ENCODE results near the gene HIRIP3. TPM values are rescaled to one million over a fixed set of nuclear protein-coding genes. Genes with fewer than 3 reads are reported as not detected.
"Not testable (repeated sequence)": the region's sequence is repeated elsewhere in the genome, so short reads cannot be mapped to it uniquely, and the experiment has no call there.

Gene HIRIP3
- total RNA-seq, 1 donor from 2014 or later: 31.8 TPM

DNA sequence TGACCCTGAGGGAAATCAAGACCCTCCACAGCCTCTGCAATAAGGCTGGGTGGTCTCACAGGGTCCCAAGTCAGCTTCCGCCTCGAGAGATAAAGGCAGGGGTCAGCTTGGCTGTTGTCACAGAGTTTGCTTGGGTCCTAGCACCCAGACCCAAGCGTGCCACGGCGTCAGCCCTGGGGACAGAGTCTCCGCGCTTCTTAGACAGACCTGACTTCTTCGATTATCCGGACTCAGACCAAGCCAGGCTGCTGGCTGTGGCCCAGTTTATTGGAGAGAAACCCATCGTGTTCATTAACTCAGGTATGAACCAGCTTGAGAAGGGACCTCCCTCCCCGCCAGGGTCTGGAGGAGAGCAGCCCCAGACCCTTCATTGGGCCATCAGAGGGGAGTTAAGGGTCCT lies 28.2 kb upstream of the HIRIP3 start:
- no peak overlapping the region for H3K4me3 Mint-ChIP-seq
- H3K36me3 Mint-ChIP-seq (ENCODE audit: low read depth): no peaks in the 10 kb centered on the region
- no peak for DNase-seq (ENCODE audit: low read depth, low spot score)
- H3K9me3 Mint-ChIP-seq: no peaks in the 10 kb centered on the region
- TF ChIP-seq, protein P1, sequence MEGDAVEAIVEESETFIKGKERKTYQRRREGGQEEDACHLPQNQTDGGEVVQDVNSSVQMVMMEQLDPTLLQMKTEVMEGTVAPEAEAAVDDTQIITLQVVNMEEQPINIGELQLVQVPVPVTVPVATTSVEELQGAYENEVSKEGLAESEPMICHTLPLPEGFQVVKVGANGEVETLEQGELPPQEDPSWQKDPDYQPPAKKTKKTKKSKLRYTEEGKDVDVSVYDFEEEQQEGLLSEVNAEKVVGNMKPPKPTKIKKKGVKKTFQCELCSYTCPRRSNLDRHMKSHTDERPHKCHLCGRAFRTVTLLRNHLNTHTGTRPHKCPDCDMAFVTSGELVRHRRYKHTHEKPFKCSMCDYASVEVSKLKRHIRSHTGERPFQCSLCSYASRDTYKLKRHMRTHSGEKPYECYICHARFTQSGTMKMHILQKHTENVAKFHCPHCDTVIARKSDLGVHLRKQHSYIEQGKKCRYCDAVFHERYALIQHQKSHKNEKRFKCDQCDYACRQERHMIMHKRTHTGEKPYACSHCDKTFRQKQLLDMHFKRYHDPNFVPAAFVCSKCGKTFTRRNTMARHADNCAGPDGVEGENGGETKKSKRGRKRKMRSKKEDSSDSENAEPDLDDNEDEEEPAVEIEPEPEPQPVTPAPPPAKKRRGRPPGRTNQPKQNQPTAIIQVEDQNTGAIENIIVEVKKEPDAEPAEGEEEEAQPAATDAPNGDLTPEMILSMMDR (conservative IDR thresholded peaks at IDR 0.05): no peak
- H3K27me3 Mint-ChIP-seq (ENCODE audit: low read depth): peaks cover 16% of the 10 kb centered on the region
- peaks cover 10% of the 10 kb centered on the region for H3K4me1 Mint-ChIP-seq
- peak overlapping the region; percentile 19 for H3K27ac Mint-ChIP-seq (ENCODE audit: unreplicated experiment)

DNA sequence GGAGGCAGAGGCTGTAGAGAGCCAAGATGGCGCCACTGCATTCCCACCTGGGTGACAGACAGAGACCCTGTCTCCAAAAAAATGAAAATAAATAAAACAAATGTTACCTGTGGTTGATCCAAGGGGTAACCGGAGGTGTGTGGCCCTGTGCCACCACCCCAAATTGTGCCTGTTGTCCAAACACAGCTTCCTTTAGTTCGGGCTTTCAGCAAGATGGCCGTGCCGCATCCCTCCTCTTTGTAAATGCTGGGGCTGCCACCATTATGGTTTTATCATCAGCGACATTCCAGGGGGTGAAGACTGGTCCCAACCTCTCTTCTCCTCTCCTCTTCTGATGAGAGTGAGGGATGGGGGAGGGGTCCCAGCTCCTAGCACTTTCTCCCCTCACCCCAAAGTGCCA lies 27.5 kb upstream of the HIRIP3 start, which contains the start of gene C16orf92:
Gene C16orf92, plus strand, starts transcription at position 312 of the 400 bp plus-strand sequence. CDS start 143 bp downstream, outside the sequence.
- Mint-ChIP-seq H3K36me3 (ENCODE audit: low read depth) (no peaks in the 10 kb centered on the region), H3K9me3 (no peaks in the 10 kb centered on the region), H3K27ac (ENCODE audit: unreplicated experiment) (peak within 1 kb of the TSS; percentile 19), H3K4me3 (no peak within 1 kb of the TSS), H3K27me3 (ENCODE audit: low read depth) (peaks cover 13% of the 10 kb centered on the region), H3K4me1 (peaks cover 7% of the 10 kb centered on the region)
- TF ChIP-seq, protein P1 (conservative IDR thresholded peaks at IDR 0.05): no peak
- DNase-seq (ENCODE audit: low read depth, low spot score): no peak

DNA sequence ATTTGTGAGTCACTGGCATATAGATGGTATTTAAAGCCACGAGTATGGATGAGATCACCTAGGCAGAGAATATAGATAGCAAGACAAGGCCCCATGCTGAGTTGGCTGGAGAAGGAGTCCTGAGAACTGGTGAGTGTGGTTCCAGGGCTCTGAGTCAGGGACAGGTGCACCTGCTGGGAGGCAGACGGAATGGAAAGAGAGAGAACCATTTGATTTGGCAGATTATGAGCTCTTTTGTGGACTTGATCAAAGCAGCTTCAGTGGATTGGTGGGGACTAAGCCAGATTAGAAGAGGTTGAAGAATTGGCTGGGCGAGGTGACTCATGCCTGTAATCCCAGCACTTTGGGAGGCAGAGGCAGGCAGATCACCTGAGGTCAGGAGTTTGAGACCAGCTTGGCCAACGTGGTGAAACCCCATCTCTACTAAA lies 23.3 kb upstream of the HIRIP3 start:
- Mint-ChIP-seq H3K4me3 (peak overlapping the region; percentile 56), H3K9me3 (no peaks in the 10 kb centered on the region), H3K27me3 (ENCODE audit: low read depth) (peaks cover 4% of the 10 kb centered on the region), H3K36me3 (ENCODE audit: low read depth) (no peaks in the 10 kb centered on the region), H3K4me1 (peaks cover 5% of the 10 kb centered on the region), H3K27ac (ENCODE audit: unreplicated experiment) (no peak overlapping the region)
- DNase-seq (ENCODE audit: low read depth, low spot score): no peak
- TF ChIP-seq, protein P1 (conservative IDR thresholded peaks at IDR 0.05): no peak

DNA sequence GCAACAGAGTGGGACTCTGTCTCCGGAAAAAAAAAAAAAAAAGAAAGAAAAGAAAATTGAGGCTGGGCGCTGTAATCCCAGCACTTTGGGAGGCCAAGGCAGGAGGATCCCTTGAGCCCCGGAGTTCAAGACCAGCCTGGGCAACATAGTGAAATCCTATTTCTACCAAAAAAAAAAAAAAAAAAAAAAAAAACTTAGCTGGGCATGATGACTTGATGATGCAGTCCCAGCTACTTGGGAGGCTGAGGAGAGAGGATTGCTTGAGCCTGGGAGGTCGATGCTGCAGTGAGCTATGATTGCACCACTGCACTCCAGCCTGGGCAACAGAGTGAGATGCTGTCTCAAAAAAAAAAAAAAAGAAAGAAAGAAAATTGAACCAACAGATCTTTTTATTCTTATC lies 22.5 kb upstream of the HIRIP3 start:
- H3K27me3 Mint-ChIP-seq (ENCODE audit: low read depth); H3K9me3 Mint-ChIP-seq; H3K4me1 Mint-ChIP-seq; H3K36me3 Mint-ChIP-seq (ENCODE audit: low read depth); DNase-seq (ENCODE audit: low read depth, low spot score); H3K27ac Mint-ChIP-seq (ENCODE audit: unreplicated experiment); H3K4me3 Mint-ChIP-seq: not testable (repeated sequence)

DNA sequence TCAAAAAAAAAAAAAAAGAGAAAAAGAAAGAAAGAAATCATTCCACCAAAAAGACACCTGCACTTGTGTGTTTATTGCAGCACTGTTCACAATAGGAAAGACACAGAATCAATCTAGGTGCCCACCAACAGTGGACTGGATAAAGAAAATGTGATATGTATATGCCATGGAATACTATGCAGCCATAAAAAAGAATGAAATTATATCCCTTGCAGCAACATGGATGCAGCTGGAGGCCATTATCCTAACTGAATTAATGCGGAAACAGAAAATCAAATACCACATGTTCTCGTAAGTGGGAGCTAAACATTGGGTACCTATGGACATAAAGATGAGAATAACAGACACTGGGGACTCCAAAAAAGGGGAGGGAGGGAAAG lies 21.9 kb upstream of the HIRIP3 start:
- DNase-seq (ENCODE audit: low read depth, low spot score): no peak
- no peak overlapping the region for H3K4me3 Mint-ChIP-seq

DNA sequence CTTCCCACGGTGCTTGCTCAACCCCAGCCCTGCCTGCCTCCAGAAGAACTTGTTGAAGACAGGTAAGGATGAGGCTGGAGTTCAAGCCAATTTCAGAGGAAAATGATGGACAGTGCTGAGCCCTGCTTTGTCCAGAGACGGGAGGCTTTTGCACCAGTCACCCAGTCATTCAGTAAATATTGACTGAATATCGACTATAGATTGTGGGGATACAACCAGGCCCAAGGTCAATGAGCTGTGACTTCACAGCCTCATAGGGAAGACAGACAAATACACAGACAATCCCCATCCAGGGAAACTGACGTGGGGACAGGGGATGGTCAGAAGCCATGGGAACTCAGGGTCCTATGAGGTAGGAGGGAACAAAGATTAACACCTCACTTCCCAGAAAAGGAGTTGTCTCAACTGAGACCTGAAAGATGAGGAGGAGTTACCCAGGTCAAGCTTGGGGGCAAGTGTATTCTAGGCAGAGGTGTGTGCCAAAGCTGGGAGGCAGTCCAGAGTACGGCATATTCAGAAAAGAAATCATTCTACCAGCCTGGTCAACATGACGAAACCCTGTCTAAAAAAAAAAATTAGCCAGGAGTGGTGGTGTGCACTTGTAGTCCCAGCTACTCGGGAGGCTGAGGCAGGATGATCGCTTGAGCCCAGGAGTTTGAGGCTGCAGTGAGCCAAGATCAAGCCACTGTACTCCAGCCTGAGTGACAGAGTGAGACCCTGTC lies 21.3 kb upstream of the HIRIP3 start:
- DNase-seq (ENCODE audit: low read depth, low spot score): no peak
- Mint-ChIP-seq H3K9me3 (no peaks in the 10 kb centered on the region), H3K4me1 (peaks cover 9% of the 10 kb centered on the region), H3K36me3 (ENCODE audit: low read depth) (no peaks in the 10 kb centered on the region), H3K27ac (ENCODE audit: unreplicated experiment) (no peak overlapping the region), H3K27me3 (ENCODE audit: low read depth) (peaks cover 13% of the 10 kb centered on the region), H3K4me3 (no peak overlapping the region)
- TF ChIP-seq, protein P1 (conservative IDR thresholded peaks at IDR 0.05): no peak

More for the DNA sequence above, 21.9 kb upstream of the HIRIP3 start:
- Mint-ChIP-seq H3K36me3 (ENCODE audit: low read depth) (no peaks in the 10 kb centered on the region), H3K27ac (ENCODE audit: unreplicated experiment) (no peak overlapping the region), H3K27me3 (ENCODE audit: low read depth) (peaks cover 8% of the 10 kb centered on the region), H3K9me3 (no peaks in the 10 kb centered on the region), H3K4me1 (peaks cover 5% of the 10 kb centered on the region)
- TF ChIP-seq, protein P1 (conservative IDR thresholded peaks at IDR 0.05): no peak

DNA sequence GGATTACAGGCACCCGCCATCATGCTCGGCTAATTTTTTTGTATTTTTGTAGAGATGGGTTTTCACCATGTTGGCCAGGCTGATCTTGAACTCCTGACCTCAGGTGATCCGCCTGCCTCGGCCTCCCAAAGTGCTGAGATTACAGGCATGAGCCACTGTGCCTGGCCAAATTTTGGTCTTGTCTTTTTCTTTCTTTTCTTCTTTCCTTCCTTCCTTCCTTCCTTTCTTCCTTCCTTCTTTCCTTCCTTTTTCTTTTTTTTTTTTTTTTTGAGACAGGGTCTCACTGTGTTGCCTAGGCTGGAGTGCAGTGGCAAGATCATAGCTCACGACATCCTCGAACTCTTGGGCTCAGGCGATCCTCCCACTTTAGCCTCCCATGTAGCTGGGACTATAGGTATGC lies 20.0 kb upstream of the HIRIP3 start:
- not testable (repeated sequence) for DNase-seq (ENCODE audit: low read depth, low spot score); H3K9me3 Mint-ChIP-seq; H3K27ac Mint-ChIP-seq (ENCODE audit: unreplicated experiment); H3K36me3 Mint-ChIP-seq (ENCODE audit: low read depth); H3K4me1 Mint-ChIP-seq
- peak overlapping the region; percentile 44 for H3K4me3 Mint-ChIP-seq
- H3K27me3 Mint-ChIP-seq (ENCODE audit: low read depth): peaks cover 17% of the 10 kb centered on the region

DNA sequence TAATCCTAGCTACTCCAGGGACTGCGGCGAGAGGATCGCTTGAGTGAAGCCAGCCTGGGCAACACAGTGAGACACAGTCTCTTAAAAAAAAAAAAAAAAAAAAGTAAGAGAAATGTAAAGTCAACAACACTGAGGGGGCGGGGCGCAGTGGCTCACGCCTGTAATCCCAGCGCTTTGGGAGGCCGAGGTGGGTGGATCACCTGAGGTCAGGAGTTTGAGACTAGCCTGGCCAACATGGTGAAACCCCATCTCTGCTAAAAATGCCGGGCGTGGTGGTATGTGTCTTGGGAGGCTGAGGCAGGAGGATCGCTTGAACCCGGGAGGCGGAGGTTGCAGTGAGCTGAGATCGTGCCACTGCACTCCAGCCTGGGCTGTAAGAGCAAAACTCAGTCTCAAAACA lies 17.2 kb upstream of the HIRIP3 start:
- not testable (repeated sequence) for H3K36me3 Mint-ChIP-seq (ENCODE audit: low read depth); H3K9me3 Mint-ChIP-seq; DNase-seq (ENCODE audit: low read depth, low spot score); H3K27ac Mint-ChIP-seq (ENCODE audit: unreplicated experiment); H3K4me1 Mint-ChIP-seq
- peak overlapping the region; percentile 87 for H3K4me3 Mint-ChIP-seq
- H3K27me3 Mint-ChIP-seq (ENCODE audit: low read depth): peaks cover 22% of the 10 kb centered on the region

Data from neural crest cell (in vitro differentiated cells).